IMR-90 (cell line): Measurements from ENCODE around the gene ARFGEF3.

Source experiments
- ELK1 ChIP-seq: fragments of 150-350 bp; IDR thresholded peaks from 2 replicates; pipeline ENCODE4 v1.6.1; 2016; ENCODE audit warnings: low read depth, mild to moderate bottlenecking, low read length, moderate library complexity, borderline replicate concordance
- TF ChIP-seq, protein P1 (sequence below): conservative IDR thresholded peaks from 2 replicates; pipeline ENCODE4 v1.5.1; 2012; ENCODE audit warnings: mild to moderate bottlenecking, low read depth, low read length, improper control_type of control experiment

DNA sequence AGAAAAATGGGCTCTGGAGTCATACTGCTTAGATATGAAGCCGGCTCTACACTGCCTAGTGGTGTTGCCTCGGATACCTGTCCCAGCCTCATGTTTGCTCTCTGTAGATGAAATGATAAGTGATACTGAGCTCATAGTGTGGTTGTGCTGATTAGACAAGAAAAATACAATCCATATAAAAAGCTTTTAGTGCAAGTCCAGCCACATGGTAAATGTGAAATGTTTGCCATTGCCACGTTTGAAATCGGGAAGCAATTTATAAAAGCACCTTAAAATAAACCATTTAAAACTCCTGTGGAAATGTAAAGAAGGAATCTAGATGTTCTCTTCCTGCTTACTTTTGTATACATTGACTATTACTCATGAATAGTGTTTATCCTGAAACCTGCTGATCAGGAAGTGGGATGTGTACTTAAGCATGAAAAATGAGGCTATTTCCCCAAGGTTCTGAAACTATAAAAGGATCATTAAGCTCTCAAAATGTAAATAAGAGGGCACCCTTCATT lies 69.7 kb downstream of the ARFGEF3 start:
- TF ChIP-seq ELK1: no peak
- TF ChIP-seq, protein P1, sequence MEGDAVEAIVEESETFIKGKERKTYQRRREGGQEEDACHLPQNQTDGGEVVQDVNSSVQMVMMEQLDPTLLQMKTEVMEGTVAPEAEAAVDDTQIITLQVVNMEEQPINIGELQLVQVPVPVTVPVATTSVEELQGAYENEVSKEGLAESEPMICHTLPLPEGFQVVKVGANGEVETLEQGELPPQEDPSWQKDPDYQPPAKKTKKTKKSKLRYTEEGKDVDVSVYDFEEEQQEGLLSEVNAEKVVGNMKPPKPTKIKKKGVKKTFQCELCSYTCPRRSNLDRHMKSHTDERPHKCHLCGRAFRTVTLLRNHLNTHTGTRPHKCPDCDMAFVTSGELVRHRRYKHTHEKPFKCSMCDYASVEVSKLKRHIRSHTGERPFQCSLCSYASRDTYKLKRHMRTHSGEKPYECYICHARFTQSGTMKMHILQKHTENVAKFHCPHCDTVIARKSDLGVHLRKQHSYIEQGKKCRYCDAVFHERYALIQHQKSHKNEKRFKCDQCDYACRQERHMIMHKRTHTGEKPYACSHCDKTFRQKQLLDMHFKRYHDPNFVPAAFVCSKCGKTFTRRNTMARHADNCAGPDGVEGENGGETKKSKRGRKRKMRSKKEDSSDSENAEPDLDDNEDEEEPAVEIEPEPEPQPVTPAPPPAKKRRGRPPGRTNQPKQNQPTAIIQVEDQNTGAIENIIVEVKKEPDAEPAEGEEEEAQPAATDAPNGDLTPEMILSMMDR: no peak
